ENCODE results near the gene THAP3. TPM values are rescaled to one million over a fixed set of nuclear protein-coding genes. Genes with fewer than 3 reads are reported as not detected.

Gene THAP3
- total RNA-seq (2022; extraction: Qiagen RNA extraction; ENCODE audit: low read depth) = 17.2 to 19.9 TPM (median 18.1 TPM) in 5 replicates

GRCh38 chr1:6624710-6625583 lies at the start of gene THAP3:
TSS of gene THAP3 (plus strand) at chr1:6624868. CDS start at chr1:6625219, 351 bp downstream.

GRCh38 chr1:6579374-6580118 lies 45.1 kb upstream of the THAP3 start, which contains the start of gene ZBTB48:
TSS of gene ZBTB48 (plus strand) at chr1:6579994. CDS start at chr1:6580610, 616 bp downstream.

GRCh38 chr1:6602669-6603237 lies 21.9 kb upstream of the THAP3 start, which contains the start of gene KLHL21:
TSS of gene KLHL21 (minus strand) at chr1:6602869. CDS start at chr1:6602817, 52 bp downstream.

GRCh38 chr1:6613361-6614018 lies 11.2 kb upstream of the THAP3 start, which contains the start of gene PHF13:
TSS of gene PHF13 (plus strand) at chr1:6613731. CDS start at chr1:6614067, 336 bp downstream.

Other genes starting within 250 kb of the THAP3 start
- 52.7 to 77.7 TPM (median 72.7 TPM) in 5 replicates for gene ACOT7, start 231.1 kb upstream of the THAP3 start, total RNA-seq (2022; extraction: Qiagen RNA extraction; ENCODE audit: low read depth)
- gene HES2, start 204.9 kb upstream of the THAP3 start, total RNA-seq (2022; extraction: Qiagen RNA extraction; ENCODE audit: low read depth) = 2.3 to 3.5 TPM (median 3.0 TPM) in 5 replicates
- 0.21 to 1.6 TPM (median 0.46 TPM) in 4 of 5 replicates, not detected in the other for gene ESPN, start 200.1 kb upstream of the THAP3 start, total RNA-seq (2022; extraction: Qiagen RNA extraction; ENCODE audit: low read depth)
- gene TNFRSF25, start 158.7 kb upstream of the THAP3 start, total RNA-seq (2022; extraction: Qiagen RNA extraction; ENCODE audit: low read depth) = 2.3 to 4.6 TPM (median 3.8 TPM) in 5 replicates
- gene PLEKHG5, start 133.2 kb upstream of the THAP3 start, total RNA-seq (2022; extraction: Qiagen RNA extraction; ENCODE audit: low read depth) = 2.8 to 5.2 TPM (median 3.8 TPM) in 5 replicates
- 3.5 to 5.0 TPM (median 4.6 TPM) in 5 replicates for gene NOL9, start 70.4 kb upstream of the THAP3 start, total RNA-seq (2022; extraction: Qiagen RNA extraction; ENCODE audit: low read depth)
- gene TAS1R1, start 69.6 kb upstream of the THAP3 start, total RNA-seq (2022; extraction: Qiagen RNA extraction; ENCODE audit: low read depth) = 0.07 TPM in 1 of 5 replicates, not detected in the others
- 11.5 to 15.5 TPM (median 15.2 TPM) in 5 replicates for gene ZBTB48, start 44.9 kb upstream of the THAP3 start, total RNA-seq (2022; extraction: Qiagen RNA extraction; ENCODE audit: low read depth)
- 21.2 to 36.4 TPM (median 27.0 TPM) in 5 replicates for gene KLHL21, start 22.0 kb upstream of the THAP3 start, total RNA-seq (2022; extraction: Qiagen RNA extraction; ENCODE audit: low read depth)
- gene PHF13, start 11.1 kb upstream of the THAP3 start, total RNA-seq (2022; extraction: Qiagen RNA extraction; ENCODE audit: low read depth) = 7.8 to 10.4 TPM (median 9.2 TPM) in 5 replicates
- 35.2 to 40.3 TPM (median 36.4 TPM) in 5 replicates for gene DNAJC11, start 76.9 kb downstream of the THAP3 start, total RNA-seq (2022; extraction: Qiagen RNA extraction; ENCODE audit: low read depth)
- gene CAMTA1, start 160.6 kb downstream of the THAP3 start, total RNA-seq (2022; extraction: Qiagen RNA extraction; ENCODE audit: low read depth) = 64.2 to 71.3 TPM (median 66.6 TPM) in 5 replicates